GM21786 (cell line): ENCODE results near the gene PDX1.
A peak's percentile ranks its signal among the peaks of the same experiment; 100 is the strongest.

ENCODE experiments used
- ATAC-seq: cut with Tn5 transposase; IDR thresholded peaks from one replicate; pipeline ENCODE4 v1.9.1; 2021; ENCODE audit not compliant: unreplicated experiment

PDX1 gene

GRCh38 chr13:27919934-27920676 lies at the start of gene PDX1:
PDX1 (plus strand) TSS chr13:27920000; CDS start chr13:27920139, 139 bp downstream.
- no peak for ATAC-seq

- no peak for ATAC-seq
Measured at GRCh38 chr13:27878274-27878673, 41.5 kb upstream of the PDX1 start.

DNA sequence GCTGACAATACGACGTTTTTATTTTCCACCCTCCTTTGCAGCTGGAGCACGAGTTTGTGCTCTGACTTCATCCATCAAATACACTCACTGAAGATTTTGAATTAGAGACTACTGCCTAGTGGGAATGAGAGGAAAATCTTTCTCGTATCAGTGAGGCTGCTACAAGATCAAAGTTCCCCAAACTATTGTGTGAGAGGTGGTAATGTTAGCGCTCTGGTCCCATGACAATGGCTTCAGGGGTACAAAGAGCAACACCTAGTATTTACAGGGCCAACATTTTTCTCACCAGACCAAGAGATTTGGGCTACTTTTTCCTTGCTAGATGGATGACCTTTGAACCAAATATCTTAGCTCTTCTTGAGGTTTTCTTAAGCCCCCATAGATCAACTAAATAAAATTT lies 30.3 kb upstream of the PDX1 start:
- ATAC-seq = no peak

- no peak for ATAC-seq
Measured at GRCh38 chr13:27896726-27897125, 23.1 kb upstream of the PDX1 start.

- no peak for ATAC-seq
Measured at GRCh38 chr13:27904719-27905118, 15.1 kb upstream of the PDX1 start.

DNA sequence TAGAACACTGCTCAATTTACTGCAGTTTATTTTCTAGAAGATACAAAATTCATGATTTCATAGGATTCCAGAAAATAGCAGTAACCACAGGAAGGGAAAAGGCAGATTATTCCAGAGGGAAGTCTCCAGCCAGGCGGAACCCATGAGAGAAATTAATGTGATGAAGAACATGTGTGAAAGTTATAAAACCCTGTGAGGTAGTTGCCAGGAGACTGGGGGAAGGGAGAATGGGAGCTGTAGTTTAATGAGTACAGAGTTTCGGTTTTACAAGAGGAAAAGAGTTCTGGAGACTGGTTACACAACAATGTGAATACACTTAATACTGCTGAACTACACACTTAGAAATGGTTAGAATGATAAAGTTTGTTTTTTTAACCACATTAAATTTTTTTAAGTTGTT lies 14.2 kb upstream of the PDX1 start:
- ATAC-seq = no peak

DNA sequence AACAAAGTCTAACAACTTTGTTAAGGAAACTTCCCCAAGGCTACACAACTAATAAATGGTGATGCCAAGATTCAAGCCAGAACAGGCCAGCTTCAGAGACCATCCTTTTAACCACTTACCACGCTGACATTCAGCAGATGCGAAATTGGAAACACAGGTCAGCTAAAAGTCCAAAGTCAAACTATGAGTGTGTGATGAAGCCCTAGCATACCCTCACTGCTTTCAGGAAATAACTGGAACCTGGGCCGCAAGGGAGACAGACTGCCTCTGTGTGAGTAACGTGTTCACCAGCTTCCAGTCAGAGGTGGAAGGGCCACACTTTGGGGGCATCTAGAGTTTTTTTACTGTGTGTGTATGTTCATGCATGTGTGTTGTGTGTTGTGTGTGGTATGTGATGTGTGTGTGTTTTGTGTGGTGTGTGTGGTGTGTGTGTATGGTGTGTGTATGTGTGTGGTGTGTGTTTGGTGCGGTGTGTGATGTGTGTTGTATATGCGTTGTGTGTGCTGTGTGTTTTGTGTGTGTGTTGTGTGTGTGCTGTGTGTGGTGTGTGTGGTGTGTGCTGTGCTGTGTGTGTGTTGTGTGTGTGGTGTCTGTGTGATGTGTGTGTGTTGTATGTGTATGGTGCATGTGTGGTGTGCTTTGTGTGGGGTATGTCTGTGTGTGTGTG lies 12.5 kb upstream of the PDX1 start:
- ATAC-seq = no peak

- no peak for ATAC-seq
Measured at GRCh38 chr13:27909378-27909777, 10.4 kb upstream of the PDX1 start.

- ATAC-seq = no peak
Measured at GRCh38 chr13:27911521-27911920, 8.3 kb upstream of the PDX1 start.

GRCh38 chr13:27913160-27913559 lies 6.6 kb upstream of the PDX1 start:
- no peak for ATAC-seq

- ATAC-seq = no peak
Measured at GRCh38 chr13:27915301-27916207, 4.2 kb upstream of the PDX1 start.

DNA sequence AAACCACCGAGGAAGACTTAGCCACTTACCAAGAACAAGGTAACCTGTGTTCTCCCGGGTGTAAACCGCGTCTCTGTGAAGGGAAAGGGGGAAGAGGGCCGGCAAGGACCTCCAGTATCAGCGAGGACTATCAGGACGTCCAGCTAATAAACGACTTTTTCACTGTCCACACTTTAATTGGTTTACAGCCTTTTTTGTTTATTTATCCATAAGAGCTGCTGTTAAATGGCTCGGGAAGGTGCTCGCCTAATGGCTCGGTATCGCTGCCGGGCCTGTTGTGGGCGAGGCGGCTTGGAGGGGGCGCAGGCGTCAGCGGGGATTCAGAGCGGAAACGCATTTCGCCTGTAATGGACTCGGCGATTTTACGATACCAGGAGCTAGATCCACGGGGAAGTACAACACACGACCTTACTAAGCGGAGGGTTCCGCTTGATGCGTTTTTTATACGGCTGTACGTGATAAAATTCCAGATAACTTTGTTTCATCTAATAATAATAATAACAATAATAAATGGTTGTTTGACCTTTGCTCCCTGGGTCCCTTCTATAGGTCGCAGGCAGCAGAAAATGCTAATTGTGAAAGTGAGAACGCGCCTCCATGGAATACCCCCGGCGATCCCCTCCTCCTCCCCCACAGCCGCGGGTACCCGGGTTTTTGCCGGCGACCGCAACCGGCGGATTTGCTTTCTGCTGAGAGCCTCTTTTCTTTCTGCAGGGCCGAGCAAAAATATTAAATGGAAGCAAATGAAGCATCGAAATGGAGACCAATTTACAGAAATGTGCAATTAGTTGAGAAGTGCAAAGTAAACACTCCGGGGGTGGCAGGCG lies 2.5 kb upstream of the PDX1 start:
- ATAC-seq = no peak

- ATAC-seq = no peak
Measured at GRCh38 chr13:27918041-27918917, 1.5 kb upstream of the PDX1 start.

DNA sequence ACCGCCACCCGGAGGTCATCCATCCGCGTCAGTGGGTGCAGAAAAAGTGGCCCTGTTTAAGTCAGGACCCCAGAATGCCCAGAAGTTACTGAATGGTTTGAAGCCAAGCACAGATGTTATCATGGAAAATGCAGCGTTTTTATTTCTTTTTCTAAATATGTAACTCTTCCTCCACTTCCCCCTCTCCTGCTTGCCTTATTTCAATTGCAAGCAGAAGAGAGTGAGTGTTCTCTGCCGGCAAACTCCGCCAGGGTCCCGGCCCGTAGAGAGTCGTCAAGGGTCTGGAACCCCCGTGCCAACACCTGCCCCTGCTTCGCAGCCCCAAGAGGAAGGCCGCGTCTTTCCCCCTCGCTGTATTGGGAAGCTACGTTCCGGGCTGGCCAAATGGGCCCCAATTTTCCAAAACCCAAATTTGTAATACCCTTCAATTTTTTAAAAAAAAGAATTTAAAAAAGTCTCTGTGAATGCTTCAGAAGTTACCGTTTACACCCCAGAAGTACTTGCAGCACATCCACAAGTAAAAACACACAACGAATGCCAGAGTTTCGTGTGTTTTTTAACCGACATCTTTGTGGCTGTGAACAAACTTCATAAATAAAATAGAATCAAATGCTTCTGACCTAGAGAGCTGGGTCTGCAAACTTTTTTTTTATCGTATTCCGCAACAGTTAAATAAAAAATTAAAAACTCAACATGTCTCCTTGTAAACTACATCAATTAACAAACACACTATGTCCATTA lies 712 bp upstream of the PDX1 start:
- ATAC-seq = no peak

GRCh38 chr13:27919659-27919933 lies 204 bp upstream of the PDX1 start:
- ATAC-seq = peak; percentile 33

- no peak for ATAC-seq
Measured at GRCh38 chr13:27920677-27921420, 1.0 kb downstream of the PDX1 start.

- no peak for ATAC-seq
Measured at GRCh38 chr13:27921421-27921960, 1.7 kb downstream of the PDX1 start.
